RWPE1 (cell line): ENCODE results near the gene BRS3.
"Not testable (repeated sequence)": the region's sequence is repeated elsewhere in the genome, so short reads cannot be mapped to it uniquely, and the experiment has no call there.

ENCODE experiments used
- CTCF ChIA-PET: fragments of 350-600 bp; sonication (Branson Sonifier 250); formaldehyde crosslinking; extraction: SDS; loops from one replicate; lab custom pipeline; 2021; lab: Yijun Ruan, JAX
- POLR2A ChIA-PET: fragments of 400-600 bp; formaldehyde crosslinking; extraction: SDS; loops from one replicate; lab custom pipeline; 2020; ENCODE audit warnings: antibody characterized with exemption; ENCODE audit not compliant: low non-redundant PET; lab: Yijun Ruan, JAX
- DNase-seq: peaks from one replicate; pipeline ENCODE4 v3.0.0; 2012; ENCODE audit warnings: low spot score
- H3K27ac ChIP-seq: fragments of 450-650 bp; 2 replicates; pipeline ENCODE4 v1.5.1; 2017
- TF ChIP-seq, protein P1 (sequence below): fragments of 450-650 bp; conservative IDR thresholded peaks from 2 replicates; pipeline ENCODE4 v1.5.1; 2017; ENCODE audit warnings: low read depth, mild to moderate bottlenecking

Gene BRS3

DNA sequence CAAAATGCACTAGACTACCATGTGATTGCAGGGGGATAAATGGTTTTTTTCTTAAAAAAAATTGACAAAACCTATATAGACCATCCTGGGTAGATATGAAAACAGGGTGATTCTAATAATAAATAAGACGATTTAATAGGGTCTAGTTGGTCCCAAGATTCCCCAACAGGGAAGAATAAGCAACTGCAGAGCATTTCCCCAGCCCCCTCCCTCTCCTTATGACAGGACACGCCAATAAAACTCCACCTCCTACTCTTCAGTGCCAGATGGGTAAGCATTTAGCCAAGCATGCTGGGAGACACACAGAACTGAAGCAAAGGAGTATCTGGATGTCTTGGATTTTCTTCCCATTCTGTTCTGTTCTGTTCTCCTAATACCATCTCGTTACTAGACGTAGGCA, at the start of gene BRS3:
TSS of gene BRS3 (plus strand) at position 301 of the 400 bp plus-strand sequence. CDS start 168 bp downstream, outside the sequence.
- CTCF ChIA-PET: no interaction called here
- TF ChIP-seq, protein P1, sequence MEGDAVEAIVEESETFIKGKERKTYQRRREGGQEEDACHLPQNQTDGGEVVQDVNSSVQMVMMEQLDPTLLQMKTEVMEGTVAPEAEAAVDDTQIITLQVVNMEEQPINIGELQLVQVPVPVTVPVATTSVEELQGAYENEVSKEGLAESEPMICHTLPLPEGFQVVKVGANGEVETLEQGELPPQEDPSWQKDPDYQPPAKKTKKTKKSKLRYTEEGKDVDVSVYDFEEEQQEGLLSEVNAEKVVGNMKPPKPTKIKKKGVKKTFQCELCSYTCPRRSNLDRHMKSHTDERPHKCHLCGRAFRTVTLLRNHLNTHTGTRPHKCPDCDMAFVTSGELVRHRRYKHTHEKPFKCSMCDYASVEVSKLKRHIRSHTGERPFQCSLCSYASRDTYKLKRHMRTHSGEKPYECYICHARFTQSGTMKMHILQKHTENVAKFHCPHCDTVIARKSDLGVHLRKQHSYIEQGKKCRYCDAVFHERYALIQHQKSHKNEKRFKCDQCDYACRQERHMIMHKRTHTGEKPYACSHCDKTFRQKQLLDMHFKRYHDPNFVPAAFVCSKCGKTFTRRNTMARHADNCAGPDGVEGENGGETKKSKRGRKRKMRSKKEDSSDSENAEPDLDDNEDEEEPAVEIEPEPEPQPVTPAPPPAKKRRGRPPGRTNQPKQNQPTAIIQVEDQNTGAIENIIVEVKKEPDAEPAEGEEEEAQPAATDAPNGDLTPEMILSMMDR: no peak
- POLR2A ChIA-PET: no interaction called here
- no peak within 1 kb of the TSS for H3K27ac ChIP-seq
- DNase-seq: no peak

DNA sequence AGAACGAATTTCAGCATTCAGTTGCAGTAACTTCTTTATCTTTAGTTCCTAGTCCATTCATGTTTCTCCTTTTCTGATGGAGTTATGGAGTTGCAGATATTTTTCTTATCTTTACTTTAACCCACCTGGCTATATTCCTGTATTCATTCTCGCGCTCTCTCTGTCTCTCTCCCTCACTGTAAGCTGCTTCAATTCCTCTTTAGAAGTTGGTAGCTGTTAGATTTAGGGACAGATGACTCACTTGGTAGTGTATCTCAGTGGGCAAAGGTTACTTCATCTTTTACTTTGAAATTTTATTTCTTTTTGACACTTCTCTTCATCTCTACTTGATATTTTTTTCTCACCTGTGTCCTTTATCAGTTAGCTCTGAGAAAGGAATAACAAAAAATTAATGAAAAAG, 49.6 kb upstream of the BRS3 start:
- no peak for DNase-seq
- H3K27ac ChIP-seq: no peak overlapping the region
- ChIA-PET CTCF (no interaction called here), POLR2A (no interaction called here)
- TF ChIP-seq, protein P1: no peak

DNA sequence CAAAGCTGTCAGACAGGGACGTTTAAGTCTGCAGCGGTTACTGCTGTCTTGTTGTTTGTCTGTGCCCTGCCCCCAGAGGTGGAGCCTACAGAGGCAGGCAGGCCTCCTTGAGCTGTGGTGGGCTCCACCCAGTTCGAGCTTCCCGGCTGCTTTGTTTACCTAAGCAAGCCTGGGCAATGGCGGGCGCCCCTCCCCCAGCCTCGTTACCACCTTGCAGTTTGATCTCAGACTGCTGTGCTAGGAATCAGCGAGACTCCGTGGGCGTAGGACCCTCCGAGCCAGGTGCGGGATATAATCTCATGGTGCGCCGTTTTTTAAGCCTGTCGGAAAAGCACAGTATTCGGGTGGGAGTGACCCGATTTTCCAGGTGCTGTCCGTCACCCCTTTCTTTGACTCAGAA, 42.1 kb upstream of the BRS3 start:
- POLR2A ChIA-PET, CTCF ChIA-PET, DNase-seq, H3K27ac ChIP-seq: not testable (repeated sequence)

DNA sequence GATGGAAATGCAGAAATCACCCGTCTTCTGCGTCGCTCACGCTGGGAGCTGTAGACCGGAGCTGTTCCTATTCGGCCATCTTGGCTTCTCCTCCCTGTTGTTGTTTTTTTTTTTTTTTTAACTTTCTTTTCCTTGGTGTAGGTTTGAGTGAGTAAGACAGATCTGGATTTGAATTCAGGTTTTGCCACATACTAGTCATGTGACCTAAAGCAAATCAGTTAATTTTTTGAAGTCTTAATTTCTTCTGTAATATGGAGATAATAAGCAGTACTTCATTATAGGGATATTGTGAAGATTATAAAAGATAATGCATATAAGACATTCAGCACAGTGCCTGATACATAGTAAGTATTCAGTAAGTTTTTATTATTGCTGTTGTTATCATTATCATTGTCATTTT, 41.5 kb upstream of the BRS3 start:
- ChIA-PET POLR2A (no interaction called here), CTCF (no interaction called here)
- no peak for DNase-seq
- TF ChIP-seq, protein P1: no peak
- no peak overlapping the region for H3K27ac ChIP-seq

DNA sequence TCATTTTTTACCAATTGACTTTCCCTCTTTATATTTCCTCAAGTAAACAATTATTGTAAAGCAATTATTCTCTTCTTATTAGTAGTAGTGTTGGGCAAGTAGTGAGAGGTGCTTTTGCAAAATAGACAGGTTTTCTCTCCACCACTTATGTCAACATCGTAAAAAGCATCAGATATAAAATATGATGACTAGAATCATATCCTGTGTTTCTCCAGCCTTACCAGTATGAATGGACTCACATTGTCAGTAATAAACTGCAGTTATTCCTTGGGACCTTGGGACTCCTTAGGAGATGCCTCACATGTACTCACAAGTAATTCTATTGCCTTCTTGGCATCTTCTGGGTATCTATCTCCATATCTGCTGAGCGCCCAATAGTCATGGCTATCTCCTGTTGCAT, 40.4 kb upstream of the BRS3 start:
- POLR2A ChIA-PET: no interaction called here
- DNase-seq: no peak
- TF ChIP-seq, protein P1: no peak
- CTCF ChIA-PET: no interaction called here
- no peak overlapping the region for H3K27ac ChIP-seq

DNA sequence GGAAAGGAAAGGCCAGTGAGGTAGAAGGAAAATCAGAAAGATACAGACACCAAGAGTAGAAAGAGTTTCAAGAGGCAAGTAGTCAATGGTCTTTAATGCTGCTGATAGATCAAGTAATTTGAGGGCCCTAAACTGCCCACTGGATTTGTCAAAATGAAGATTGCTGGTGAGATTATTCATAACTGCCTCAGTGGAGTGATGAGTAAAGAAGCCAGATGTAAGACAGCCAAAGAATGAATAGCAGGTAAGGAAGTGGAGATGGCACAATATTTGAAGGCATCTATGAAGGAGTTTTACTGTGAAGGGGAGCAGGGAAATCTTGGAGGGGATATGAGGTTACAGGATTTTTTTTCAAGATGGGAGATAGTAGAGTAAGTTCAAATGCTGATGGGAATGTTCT, 39.8 kb upstream of the BRS3 start:
- no peak overlapping the region for H3K27ac ChIP-seq
- no peak for DNase-seq
- TF ChIP-seq, protein P1: no peak
- ChIA-PET POLR2A (no interaction called here), CTCF (no interaction called here)

DNA sequence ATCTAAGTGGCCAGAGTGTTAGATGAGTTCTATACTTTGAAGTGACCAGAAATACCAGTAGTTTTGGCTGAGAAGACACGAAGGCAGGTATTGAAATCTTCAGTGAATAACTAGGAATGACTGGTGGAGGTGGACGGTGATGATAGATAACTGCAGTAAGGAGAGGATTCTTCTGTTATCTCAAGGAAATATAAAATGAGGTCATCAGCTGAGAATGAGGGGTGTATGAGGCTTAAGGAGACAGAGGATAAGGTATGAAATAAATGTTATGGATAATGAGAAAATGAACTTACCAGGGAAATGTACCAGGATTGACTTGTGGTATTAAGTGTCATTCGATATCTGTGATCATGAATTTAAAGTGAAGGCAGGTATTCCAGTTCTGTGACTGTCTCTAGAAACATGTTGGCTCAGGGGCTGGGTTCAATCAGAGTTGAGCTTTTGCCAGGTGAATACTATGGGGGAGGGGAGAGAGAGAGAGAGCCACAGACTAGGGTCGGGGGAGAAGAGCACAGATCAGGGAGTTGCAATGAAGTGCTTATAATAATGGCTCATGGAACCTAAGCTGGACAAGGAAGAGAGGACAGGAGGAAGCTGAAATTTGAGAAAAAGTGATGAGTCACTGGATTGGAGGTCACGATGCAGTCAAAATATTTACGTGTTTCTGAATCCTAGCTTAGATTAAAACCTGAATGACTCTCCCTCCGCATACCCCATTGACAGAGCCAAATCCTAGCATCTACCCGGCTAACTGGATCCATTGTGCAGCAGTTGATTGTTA, 37.5 kb upstream of the BRS3 start:
- H3K27ac ChIP-seq: no peak overlapping the region
- no peak for DNase-seq
- ChIA-PET POLR2A (no interaction called here), CTCF (no interaction called here)
- TF ChIP-seq, protein P1: no peak
